Esophagus muscularis mucosa (tissue), 4 donors: Measurements from ENCODE around the gene PLCG2. TPM values are rescaled to one million over a fixed set of nuclear protein-coding genes. Genes with fewer than 3 reads are reported as not detected.
A peak's percentile ranks its signal among the peaks of the same experiment; 100 is the strongest.

Source experiments
- DNase-seq: peaks from one replicate; pipeline ENCODE4 v3.0.0-alpha.2; 2017; ENCODE audit errors: extremely low spot score
- H3K27ac ChIP-seq, 4 donors: fragments of 200-600 bp; sonication (generic); replicated peaks in 1 of 4; 1 replicate in 3 of 4; 2 replicates in 1 of 4; pipeline ENCODE4 v1.5.1; 2016 to 2019; ENCODE audit warnings: mild to moderate bottlenecking in 1 of 4
- H3K27me3 ChIP-seq, 4 donors: fragments of 200-600 bp; sonication (generic); one replicate each; pipeline versions ENCODE4 v1.5.1 to v1.6.0; 2016 to 2019
- H3K36me3 ChIP-seq, 4 donors: fragments of 200-600 bp; sonication (generic); one replicate each; pipeline ENCODE4 v1.5.1; 2016 to 2019
- H3K4me1 ChIP-seq, 4 donors: fragments of 200-600 bp; sonication (generic); one replicate each; pipeline ENCODE4 v1.5.1; 2016 to 2019
- H3K4me3 ChIP-seq, 4 donors: fragments of 200-600 bp; sonication (generic); 1 replicate in 2 of 4; 2 replicates in 2 of 4; pipeline ENCODE4 v1.5.1; 2016 to 2019; ENCODE audit warnings: mild to moderate bottlenecking in 4 of 4, moderate library complexity in 1 of 4
- H3K9me3 ChIP-seq, 4 donors: fragments of 200-600 bp; sonication (generic); 1 replicate in 3 of 4; 2 replicates in 1 of 4; pipeline ENCODE4 v1.5.1; 2016 to 2019
- CTCF ChIP-seq, 3 experiments: fragments of 200-600 bp in 2 of 3; fragments of 450-650 bp in 1 of 3; sonication (generic) in 2 of 3; IDR thresholded peaks; one replicate each; pipeline ENCODE4 v1.5.1; 2017 to 2019; ENCODE audit warnings: antibody characterized with exemption in 3 of 3, mild to moderate bottlenecking in 2 of 3, moderate library complexity in 1 of 3
- EP300 ChIP-seq: sonication (generic); formaldehyde crosslinking; IDR thresholded peaks from one replicate; pipeline ENCODE4 v1.6.1; 2017; ENCODE audit warnings: antibody characterized with exemption
- POLR2A ChIP-seq: fragments of 450-650 bp; IDR thresholded peaks from one replicate; pipeline ENCODE4 v1.6.1; 2017; ENCODE audit warnings: antibody characterized with exemption, moderate library complexity, mild to moderate bottlenecking, low read depth
- POLR2AphosphoS5 ChIP-seq, 2 donors: sonication (generic); formaldehyde crosslinking; IDR thresholded peaks; one replicate each; pipeline ENCODE4 v1.6.1; 2017; ENCODE audit warnings: antibody characterized with exemption in 2 of 2
- WGBS: methylation state at CpG from one replicate; pipeline ENCODE4 v1.1.5; 2018; 5-methylcytosine and 5-hydroxymethylcytosine counted together
- intact Hi-C: fragments of 100-400 bp; cut with DNase I; formaldehyde crosslinking; loops from one replicate; pipeline ENCODE4 v1.15.1; 2023
- total RNA-seq, 4 donors: library from RNA; depleted of rRNA; stranded (reverse); fragments of >200 nt; gene quantifications; one replicate each; pipeline versions ENCODE4 v1.1.0 to v1.2.1, GENCODE V29; 2016

The PLCG2 gene
- total RNA-seq, 4 donors from 2014 or later: 7.1 to 11.3 (median 9.9) TPM

GRCh38 chr16:81987121-81987520, 208.0 kb downstream of the PLCG2 start:
- no peaks in the 10 kb centered on the region for H3K36me3 ChIP-seq
- WGBS: 80% methylated on average over 8 of the region's 8 CpGs
- H3K4me1 ChIP-seq: no peaks in the 10 kb centered on the region
- no peaks in the 10 kb centered on the region for H3K9me3 ChIP-seq
- TF ChIP-seq POLR2AphosphoS5 (IDR thresholded peaks at IDR 0.05) (no peak), CTCF (IDR thresholded peaks at IDR 0.05) (no peak), EP300 (no peak), POLR2A (no peak)
- no peak overlapping the region for H3K4me3 ChIP-seq
- no peak overlapping the region for H3K27ac ChIP-seq
- intact Hi-C loops: no loop called here
- no peaks in the 10 kb centered on the region for H3K27me3 ChIP-seq
- peak; percentile 34 for DNase-seq

GRCh38 chr16:81987706-81988105, 208.6 kb downstream of the PLCG2 start:
- Histone ChIP-seq H3K4me1 (no peaks in the 10 kb centered on the region), H3K27ac (no peak overlapping the region), H3K4me3 (no peak overlapping the region), H3K27me3 (no peaks in the 10 kb centered on the region), H3K9me3 (no peaks in the 10 kb centered on the region), H3K36me3 (no peaks in the 10 kb centered on the region)
- TF ChIP-seq EP300: no peak
- no peak for TF ChIP-seq CTCF (IDR thresholded peaks at IDR 0.05)
- TF ChIP-seq POLR2AphosphoS5 (IDR thresholded peaks at IDR 0.05): no peak
- TF ChIP-seq POLR2A: no peak
- peak; percentile 84 for DNase-seq
- intact Hi-C loops: no loop called here
- WGBS: 82% methylated on average over 5 of the region's 5 CpGs

GRCh38 chr16:81992859-81993258, 213.8 kb downstream of the PLCG2 start:
- no peak for TF ChIP-seq POLR2AphosphoS5 (IDR thresholded peaks at IDR 0.05)
- TF ChIP-seq POLR2A: no peak
- no peak for TF ChIP-seq EP300
- TF ChIP-seq CTCF (IDR thresholded peaks at IDR 0.05): no peak
- intact Hi-C loops: no loop called here
- 41% methylated on average over 3 of the region's 3 CpGs for WGBS
- H3K36me3 ChIP-seq: no peaks in the 10 kb centered on the region
- H3K27me3 ChIP-seq: no peaks in the 10 kb centered on the region
- no peak overlapping the region for H3K4me3 ChIP-seq
- H3K9me3 ChIP-seq: no peaks in the 10 kb centered on the region
- no peak overlapping the region for H3K27ac ChIP-seq
- no peak for DNase-seq
- H3K4me1 ChIP-seq: peaks cover 8 to 13% (median 11%) of the 10 kb centered on the region in 4 donors

- no peak for TF ChIP-seq EP300
- TF ChIP-seq POLR2AphosphoS5 (IDR thresholded peaks at IDR 0.05): no peak
- TF ChIP-seq POLR2A: no peak
- no peak for TF ChIP-seq CTCF (IDR thresholded peaks at IDR 0.05)
- Histone ChIP-seq H3K27me3 (no peaks in the 10 kb centered on the region), H3K36me3 (peaks cover 0 to 4% (median 0%) of the 10 kb centered on the region in 4 donors), H3K4me3 (no peak overlapping the region), H3K27ac (no peak overlapping the region), H3K9me3 (no peaks in the 10 kb centered on the region), H3K4me1 (peaks cover 12 to 16% (median 12%) of the 10 kb centered on the region in 4 donors)
- intact Hi-C loops: no loop called here
- no peak for DNase-seq
- WGBS: 85% methylated on average over 5 of the region's 5 CpGs
Observed at GRCh38 chr16:81994485-81994884, 215.4 kb downstream of the PLCG2 start.

GRCh38 chr16:81995651-81996050, 216.6 kb downstream of the PLCG2 start:
- 77% methylated on average over 3 of the region's 3 CpGs for WGBS
- Histone ChIP-seq H3K36me3 (peaks cover 0 to 9% (median 0%) of the 10 kb centered on the region in 4 donors), H3K9me3 (no peaks in the 10 kb centered on the region), H3K4me3 (no peak overlapping the region), H3K27me3 (no peaks in the 10 kb centered on the region), H3K4me1 (peaks cover 12 to 16% (median 12%) of the 10 kb centered on the region in 4 donors), H3K27ac (no peak overlapping the region)
- no peak for DNase-seq
- TF ChIP-seq POLR2A (no peak), EP300 (no peak), CTCF (IDR thresholded peaks at IDR 0.05) (no peak), POLR2AphosphoS5 (IDR thresholded peaks at IDR 0.05) (no peak)
- intact Hi-C loops: no loop called here
